ENCODE data around the gene GPI.

- TF ChIP-seq, protein P1, sequence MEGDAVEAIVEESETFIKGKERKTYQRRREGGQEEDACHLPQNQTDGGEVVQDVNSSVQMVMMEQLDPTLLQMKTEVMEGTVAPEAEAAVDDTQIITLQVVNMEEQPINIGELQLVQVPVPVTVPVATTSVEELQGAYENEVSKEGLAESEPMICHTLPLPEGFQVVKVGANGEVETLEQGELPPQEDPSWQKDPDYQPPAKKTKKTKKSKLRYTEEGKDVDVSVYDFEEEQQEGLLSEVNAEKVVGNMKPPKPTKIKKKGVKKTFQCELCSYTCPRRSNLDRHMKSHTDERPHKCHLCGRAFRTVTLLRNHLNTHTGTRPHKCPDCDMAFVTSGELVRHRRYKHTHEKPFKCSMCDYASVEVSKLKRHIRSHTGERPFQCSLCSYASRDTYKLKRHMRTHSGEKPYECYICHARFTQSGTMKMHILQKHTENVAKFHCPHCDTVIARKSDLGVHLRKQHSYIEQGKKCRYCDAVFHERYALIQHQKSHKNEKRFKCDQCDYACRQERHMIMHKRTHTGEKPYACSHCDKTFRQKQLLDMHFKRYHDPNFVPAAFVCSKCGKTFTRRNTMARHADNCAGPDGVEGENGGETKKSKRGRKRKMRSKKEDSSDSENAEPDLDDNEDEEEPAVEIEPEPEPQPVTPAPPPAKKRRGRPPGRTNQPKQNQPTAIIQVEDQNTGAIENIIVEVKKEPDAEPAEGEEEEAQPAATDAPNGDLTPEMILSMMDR (IDR thresholded peaks at IDR 0.05; ENCODE audit: extremely low read depth in 1 of 2, insufficient read depth in 1 of 2, low read depth in 1 of 2, low read length in 2 of 2) = no peak
- TF ChIP-seq POLR2A (IDR thresholded peaks at IDR 0.05; ENCODE audit: low read depth, low read length) = no peak
- no peak for TF ChIP-seq POLR2AphosphoS5 (IDR thresholded peaks at IDR 0.05; ENCODE audit: insufficient read depth, low read depth, low read length)
- TF ChIP-seq, protein P2, sequence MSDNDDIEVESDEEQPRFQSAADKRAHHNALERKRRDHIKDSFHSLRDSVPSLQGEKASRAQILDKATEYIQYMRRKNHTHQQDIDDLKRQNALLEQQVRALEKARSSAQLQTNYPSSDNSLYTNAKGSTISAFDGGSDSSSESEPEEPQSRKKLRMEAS (IDR thresholded peaks at IDR 0.05; ENCODE audit: insufficient read depth, insufficient read length) = no peak
- no peak for TF ChIP-seq JUN (IDR thresholded peaks at IDR 0.05; ENCODE audit: borderline replicate concordance, insufficient read depth, insufficient read length, low read depth)
Observed at GRCh38 chr19:34426096-34426661, 61.2 kb downstream of the GPI start.
